Smooth muscle cell (in vitro differentiated cells): ENCODE measurements around the gene ZNF700. TPM values are rescaled to one million over a fixed set of nuclear protein-coding genes. Genes with fewer than 3 reads are reported as not detected.

Source experiments
- DNase-seq: peaks from one replicate; lab custom pipeline; 2025; ENCODE audit not compliant: unreplicated experiment; lab: John Stamatoyannopoulos, UW
- H2AFZ ChIP-seq: fragments of 200-600 bp; sonication (generic); 2 replicates; pipeline ENCODE4 v1.6.0; 2016; ENCODE audit warnings: antibody characterized with exemption, low read depth, mild to moderate bottlenecking
- H3F3A ChIP-seq: fragments of 200-600 bp; sonication (generic); 2 replicates; pipeline ENCODE4 v1.6.0; 2017; ENCODE audit warnings: antibody characterized with exemption, low read depth
- H3K27ac ChIP-seq: fragments of 200-600 bp; sonication (generic); 2 replicates; pipeline ENCODE4 v1.5.1; 2016; ENCODE audit warnings: low read depth, mild to moderate bottlenecking
- H3K27me3 ChIP-seq: fragments of 200-600 bp; sonication (generic); 2 replicates; pipeline ENCODE4 v1.6.1; 2016; ENCODE audit warnings: low read depth, mild to moderate bottlenecking
- H3K36me3 ChIP-seq: fragments of 200-600 bp; sonication (generic); 2 replicates; pipeline ENCODE4 v1.5.1; 2016; ENCODE audit warnings: low read depth
- H3K4me1 ChIP-seq: fragments of 200-600 bp; sonication (generic); 2 replicates; pipeline ENCODE4 v1.5.1; 2016; ENCODE audit warnings: low read depth
- H3K4me2 ChIP-seq: fragments of 200-600 bp; sonication (generic); 2 replicates; pipeline ENCODE4 v1.6.0; 2016; ENCODE audit warnings: mild to moderate bottlenecking
- H3K4me3 ChIP-seq: fragments of 200-600 bp; sonication (generic); 2 replicates; pipeline ENCODE4 v1.5.1; 2016; ENCODE audit warnings: mild to moderate bottlenecking
- H3K79me2 ChIP-seq: fragments of 200-600 bp; sonication (generic); 2 replicates; pipeline ENCODE4 v1.6.0; 2016; ENCODE audit warnings: low read depth, mild to moderate bottlenecking
- H3K9ac ChIP-seq: fragments of 200-600 bp; sonication (generic); 2 replicates; pipeline ENCODE4 v1.6.0; 2016; ENCODE audit warnings: low read depth
- H3K9me3 ChIP-seq: fragments of 200-600 bp; sonication (generic); replicated peaks from 2 replicates; pipeline ENCODE4 v1.5.1; 2016; ENCODE audit warnings: low read depth
- H4K20me1 ChIP-seq: fragments of 200-600 bp; sonication (generic); 2 replicates; pipeline ENCODE4 v1.6.0; 2016; ENCODE audit warnings: low read depth
- WGBS: methylation state at CpG from one replicate; pipeline ENCODE4 v1.1.7; 2016; ENCODE audit warnings: low lambda C conversion rate; 5-methylcytosine and 5-hydroxymethylcytosine counted together
- polyA plus RNA-seq: library from polyadenylated mRNA; unstranded; fragments of >200 nt; fragmentation: Nextera tagmentation; extraction: Ambion mirVana; gene quantifications from 2 replicates; pipeline ENCODE4 v1.2.1, GENCODE V29; 2016
- total RNA-seq: library from RNA; depleted of rRNA; stranded (reverse); fragments of >200 nt; gene quantifications from 2 replicates; pipeline ENCODE4 v1.2.3, GENCODE V29; 2014
- TF ChIP-seq, protein P1 (sequence below): fragments of 200-600 bp; sonication (generic); IDR thresholded peaks from 2 replicates; pipeline ENCODE4 v1.5.1; 2017; ENCODE audit warnings: borderline replicate concordance, mild to moderate bottlenecking, antibody characterized with exemption; ENCODE audit not compliant: insufficient read depth, poor library complexity, severe bottlenecking

Gene ZNF700
- total and polyA plus RNA-seq, 2 experiments from 2014 or later: 1.2 to 8.3 TPM

DNA sequence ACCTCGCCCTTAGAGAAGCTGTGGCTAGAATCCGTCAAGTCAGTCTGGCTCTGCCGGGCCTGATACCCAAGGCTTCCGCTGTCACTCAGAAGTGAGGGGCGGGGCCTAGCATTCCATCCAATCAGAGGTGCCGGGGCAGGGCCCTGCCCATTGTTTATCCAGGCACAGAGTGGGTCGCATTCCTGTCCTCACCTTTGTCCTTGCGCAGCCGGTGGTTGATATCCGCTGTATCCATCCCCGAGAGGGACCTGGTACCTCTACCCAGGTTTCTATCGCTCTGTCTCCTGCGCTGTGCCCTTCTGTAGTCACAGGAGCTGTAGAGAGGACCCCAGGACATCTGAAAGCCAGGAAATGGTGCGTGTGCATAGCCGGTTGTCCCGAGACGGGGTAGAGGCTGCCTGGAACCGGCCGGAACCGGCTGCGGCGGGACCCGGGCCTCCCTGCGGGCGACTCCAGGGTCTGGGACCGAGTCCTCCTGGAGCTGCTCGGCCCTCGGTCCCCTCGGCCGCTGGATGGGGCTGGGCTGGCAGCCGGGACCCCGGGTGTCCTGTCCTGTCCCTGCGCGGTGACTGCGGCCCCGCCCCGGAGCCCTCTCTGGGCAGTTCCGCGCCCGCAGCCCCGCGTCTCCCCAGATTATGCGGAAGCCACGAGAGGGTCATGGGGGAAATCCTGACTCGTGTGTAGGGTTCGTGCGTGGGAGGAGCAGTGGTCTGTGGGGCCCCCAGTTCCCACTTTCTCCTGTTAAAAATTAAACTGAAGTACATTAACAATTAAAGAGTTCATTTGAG, 40.1 kb downstream of the ZNF700 start, which contains the start of gene ZNF763:
Gene ZNF763, plus strand, starts transcription at position 183 of the 788 bp plus-strand sequence. Its CDS starts 169 bp downstream, at position 352.
- Histone ChIP-seq H3K27me3 (no peaks in the 10 kb centered on the region), H3K4me1 (peaks cover 6% of the 10 kb centered on the region), H3K4me2 (peak within 1 kb of the TSS; percentile 91), H4K20me1 (no peaks in the 10 kb centered on the region), H2AFZ (peak within 1 kb of the TSS; percentile 88), H3K9me3 (no peaks in the 10 kb centered on the region), H3K36me3 (no peaks in the 10 kb centered on the region), H3F3A (no peaks in the 10 kb centered on the region), H3K27ac (peak within 1 kb of the TSS; percentile 42), H3K79me2 (no peaks in the 10 kb centered on the region), H3K4me3 (peak within 1 kb of the TSS; percentile 69), H3K9ac (peak within 1 kb of the TSS; percentile 24)
- DNase-seq: peak; percentile 62
- TF ChIP-seq, protein P1, sequence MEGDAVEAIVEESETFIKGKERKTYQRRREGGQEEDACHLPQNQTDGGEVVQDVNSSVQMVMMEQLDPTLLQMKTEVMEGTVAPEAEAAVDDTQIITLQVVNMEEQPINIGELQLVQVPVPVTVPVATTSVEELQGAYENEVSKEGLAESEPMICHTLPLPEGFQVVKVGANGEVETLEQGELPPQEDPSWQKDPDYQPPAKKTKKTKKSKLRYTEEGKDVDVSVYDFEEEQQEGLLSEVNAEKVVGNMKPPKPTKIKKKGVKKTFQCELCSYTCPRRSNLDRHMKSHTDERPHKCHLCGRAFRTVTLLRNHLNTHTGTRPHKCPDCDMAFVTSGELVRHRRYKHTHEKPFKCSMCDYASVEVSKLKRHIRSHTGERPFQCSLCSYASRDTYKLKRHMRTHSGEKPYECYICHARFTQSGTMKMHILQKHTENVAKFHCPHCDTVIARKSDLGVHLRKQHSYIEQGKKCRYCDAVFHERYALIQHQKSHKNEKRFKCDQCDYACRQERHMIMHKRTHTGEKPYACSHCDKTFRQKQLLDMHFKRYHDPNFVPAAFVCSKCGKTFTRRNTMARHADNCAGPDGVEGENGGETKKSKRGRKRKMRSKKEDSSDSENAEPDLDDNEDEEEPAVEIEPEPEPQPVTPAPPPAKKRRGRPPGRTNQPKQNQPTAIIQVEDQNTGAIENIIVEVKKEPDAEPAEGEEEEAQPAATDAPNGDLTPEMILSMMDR: no peak
- 1% methylated on average over 47 of the region's 47 CpGs for WGBS

DNA sequence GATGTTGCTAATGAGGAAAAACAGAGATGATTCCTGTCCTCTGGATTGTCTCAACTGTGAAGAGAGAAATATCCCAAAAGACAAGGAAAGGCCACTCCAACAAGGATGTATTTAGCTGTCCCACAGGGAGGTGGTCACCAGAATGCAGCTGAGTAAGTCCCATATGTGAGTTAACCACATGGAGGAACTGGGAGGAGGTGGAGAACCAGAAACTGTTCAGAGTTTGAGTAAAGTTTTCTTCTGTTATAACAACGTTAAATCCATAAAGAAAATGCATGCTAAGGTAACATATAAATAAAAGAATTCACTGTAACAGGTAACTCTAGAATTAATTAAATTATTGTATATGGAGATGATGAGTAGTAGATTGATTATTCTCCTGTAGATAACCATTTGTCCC, 45.3 kb downstream of the ZNF700 start:
- H3K4me2 ChIP-seq: no peak overlapping the region
- no peaks in the 10 kb centered on the region for H3K36me3 ChIP-seq
- 82% methylated on average over 1 of the region's 1 CpG for WGBS
- H2AFZ ChIP-seq: no peak overlapping the region
- no peak overlapping the region for H3K4me3 ChIP-seq
- H3K79me2 ChIP-seq: no peaks in the 10 kb centered on the region
- H4K20me1 ChIP-seq: no peaks in the 10 kb centered on the region
- DNase-seq: no peak
- no peaks in the 10 kb centered on the region for H3K27me3 ChIP-seq
- TF ChIP-seq, protein P1: no peak
- no peaks in the 10 kb centered on the region for H3F3A ChIP-seq
- no peaks in the 10 kb centered on the region for H3K9me3 ChIP-seq
- no peak overlapping the region for H3K27ac ChIP-seq
- H3K4me1 ChIP-seq: peaks cover 6% of the 10 kb centered on the region
- no peak overlapping the region for H3K9ac ChIP-seq

DNA sequence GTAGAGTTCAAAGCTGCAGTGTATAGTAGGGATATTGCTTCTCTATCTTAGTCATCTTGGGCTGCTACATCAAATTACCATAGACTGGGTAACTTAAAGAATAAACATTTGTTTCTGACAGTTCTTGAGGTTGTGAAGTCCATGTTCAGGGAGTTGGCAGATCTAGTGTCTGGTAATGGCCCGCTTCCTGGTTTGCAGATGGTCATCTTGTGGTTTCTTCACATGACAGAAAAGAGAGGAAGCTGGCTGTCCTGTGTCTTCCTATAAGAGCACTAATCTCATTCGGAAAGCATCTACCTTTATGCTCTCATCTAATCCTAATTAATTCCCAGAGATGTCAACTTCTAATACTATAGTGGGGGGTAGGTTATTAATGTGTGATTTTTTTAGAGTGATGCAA, 46.1 kb downstream of the ZNF700 start:
- no peaks in the 10 kb centered on the region for H4K20me1 ChIP-seq
- no peaks in the 10 kb centered on the region for H3K36me3 ChIP-seq
- no peak for DNase-seq
- no peak overlapping the region for H3K9ac ChIP-seq
- no peaks in the 10 kb centered on the region for H3K27me3 ChIP-seq
- H3K4me3 ChIP-seq: no peak overlapping the region
- H3F3A ChIP-seq: no peaks in the 10 kb centered on the region
- WGBS: 94% methylated on average over 2 of the region's 2 CpGs
- H3K4me2 ChIP-seq: no peak overlapping the region
- H3K4me1 ChIP-seq: no peaks in the 10 kb centered on the region
- H3K9me3 ChIP-seq: no peaks in the 10 kb centered on the region
- H2AFZ ChIP-seq: no peak overlapping the region
- TF ChIP-seq, protein P1: no peak
- no peak overlapping the region for H3K27ac ChIP-seq
- H3K79me2 ChIP-seq: no peaks in the 10 kb centered on the region
